ENCODE data around the gene ZNF232. TPM values are rescaled to one million over a fixed set of nuclear protein-coding genes. Genes with fewer than 3 reads are reported as not detected.

The ZNF232 gene
- total and polyA plus RNA-seq, 2 of the 13 experiments (the other 11 are each of a cell fraction or from before 2014, with no cell fraction given) = 7.8 to 28.7 TPM

DNA sequence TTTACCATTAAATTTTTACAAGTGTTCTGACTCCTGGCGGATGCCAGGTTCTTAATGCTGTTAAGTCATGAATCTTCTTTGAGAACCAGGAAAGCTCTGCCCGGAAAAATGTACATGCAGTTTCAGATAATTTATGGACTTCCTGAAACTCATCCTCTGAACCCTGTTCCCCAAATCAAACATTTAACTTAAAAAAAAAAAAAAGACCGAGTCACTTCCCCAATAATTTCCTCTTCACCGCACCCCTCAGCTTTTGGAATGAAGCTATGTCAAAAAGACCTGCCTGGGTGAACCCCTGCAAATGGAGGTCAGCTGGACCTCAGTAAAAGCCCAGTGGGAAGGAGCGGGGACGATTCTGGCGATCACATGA lies 15.0 kb downstream of the ZNF232 start:
- Histone ChIP-seq H3K79me2 (ENCODE audit: insufficient read depth, low read length) (no peaks in the 10 kb centered on the region), H3K36me3 (replicated peaks in 1 of 2; ENCODE audit: control insufficient read depth in 1 of 2, insufficient read depth in 2 of 2, low read length in 2 of 2) (no peaks in the 10 kb centered on the region), H3K9ac (ENCODE audit: insufficient read depth, low read depth, low read length) (no peak overlapping the region), H3K4me3 (replicated peaks in 1 of 3; ENCODE audit: insufficient read depth in 1 of 3, low read depth in 2 of 3, low read length in 3 of 3) (no peak overlapping the region), H3K27ac (ENCODE audit: extremely low read length, insufficient read depth, low read length) (no peak overlapping the region), H3K9me3 (ENCODE audit: low read length) (peaks cover 49% of the 10 kb centered on the region), H2AFZ (ENCODE audit: low read length) (no peak overlapping the region), H3K4me2 (ENCODE audit: low read depth, low read length) (no peak overlapping the region), H4K20me1 (ENCODE audit: insufficient read depth, low read length) (no peaks in the 10 kb centered on the region), H3K27me3 (ENCODE audit: control insufficient read depth in 1 of 2, insufficient read depth in 2 of 2, low read length in 2 of 2) (peaks cover 0 to 1% of the 10 kb centered on the region in 2 experiments; a peak in 2 of 5 replicates), H3K4me1 (ENCODE audit: insufficient read depth, low read length) (no peaks in the 10 kb centered on the region)
- DNase-seq (ENCODE audit: low spot score) (no peak), ATAC-seq (no peak), FAIRE-seq (no peak)
- no TSS peak for BruUV-seq (replicated peaks)
- TF ChIP-seq RFX5 (IDR thresholded peaks at IDR 0.05; ENCODE audit: low read depth, low read length) (no peak), SOX5 (CRISPR knock-in tag; IDR thresholded peaks at IDR 0.05; ENCODE audit: borderline replicate concordance) (no peak), HHEX (CRISPR knock-in tag; IDR thresholded peaks at IDR 0.05) (no peak), NONO (IDR thresholded peaks at IDR 0.05) (no peak), NONO (CRISPR knock-in tag; conservative IDR thresholded peaks at IDR 0.05) (no peak), DNMT3B (CRISPR knock-in tag; conservative IDR thresholded peaks at IDR 0.05) (no peak), FOXJ3 (CRISPR knock-in tag; IDR thresholded peaks at IDR 0.05; ENCODE audit: borderline replicate concordance) (no peak), SP1 (IDR thresholded peaks at IDR 0.05) (no peak), SP1 (CRISPR knock-in tag; IDR thresholded peaks at IDR 0.05) (no peak), TBP (CRISPR knock-in tag; IDR thresholded peaks at IDR 0.05) (no peak), TGIF2 (CRISPR knock-in tag; IDR thresholded peaks at IDR 0.05) (no peak), ZNF616 (CRISPR knock-in tag; IDR thresholded peaks at IDR 0.05; ENCODE audit: low read depth) (no peak)
- TF ChIP-seq, protein P1, sequence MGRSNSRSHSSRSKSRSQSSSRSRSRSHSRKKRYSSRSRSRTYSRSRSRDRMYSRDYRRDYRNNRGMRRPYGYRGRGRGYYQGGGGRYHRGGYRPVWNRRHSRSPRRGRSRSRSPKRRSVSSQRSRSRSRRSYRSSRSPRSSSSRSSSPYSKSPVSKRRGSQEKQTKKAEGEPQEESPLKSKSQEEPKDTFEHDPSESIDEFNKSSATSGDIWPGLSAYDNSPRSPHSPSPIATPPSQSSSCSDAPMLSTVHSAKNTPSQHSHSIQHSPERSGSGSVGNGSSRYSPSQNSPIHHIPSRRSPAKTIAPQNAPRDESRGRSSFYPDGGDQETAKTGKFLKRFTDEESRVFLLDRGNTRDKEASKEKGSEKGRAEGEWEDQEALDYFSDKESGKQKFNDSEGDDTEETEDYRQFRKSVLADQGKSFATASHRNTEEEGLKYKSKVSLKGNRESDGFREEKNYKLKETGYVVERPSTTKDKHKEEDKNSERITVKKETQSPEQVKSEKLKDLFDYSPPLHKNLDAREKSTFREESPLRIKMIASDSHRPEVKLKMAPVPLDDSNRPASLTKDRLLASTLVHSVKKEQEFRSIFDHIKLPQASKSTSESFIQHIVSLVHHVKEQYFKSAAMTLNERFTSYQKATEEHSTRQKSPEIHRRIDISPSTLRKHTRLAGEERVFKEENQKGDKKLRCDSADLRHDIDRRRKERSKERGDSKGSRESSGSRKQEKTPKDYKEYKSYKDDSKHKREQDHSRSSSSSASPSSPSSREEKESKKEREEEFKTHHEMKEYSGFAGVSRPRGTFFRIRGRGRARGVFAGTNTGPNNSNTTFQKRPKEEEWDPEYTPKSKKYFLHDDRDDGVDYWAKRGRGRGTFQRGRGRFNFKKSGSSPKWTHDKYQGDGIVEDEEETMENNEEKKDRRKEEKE (IDR thresholded peaks at IDR 0.05) = no peak
- TF ChIP-seq, protein P2, sequence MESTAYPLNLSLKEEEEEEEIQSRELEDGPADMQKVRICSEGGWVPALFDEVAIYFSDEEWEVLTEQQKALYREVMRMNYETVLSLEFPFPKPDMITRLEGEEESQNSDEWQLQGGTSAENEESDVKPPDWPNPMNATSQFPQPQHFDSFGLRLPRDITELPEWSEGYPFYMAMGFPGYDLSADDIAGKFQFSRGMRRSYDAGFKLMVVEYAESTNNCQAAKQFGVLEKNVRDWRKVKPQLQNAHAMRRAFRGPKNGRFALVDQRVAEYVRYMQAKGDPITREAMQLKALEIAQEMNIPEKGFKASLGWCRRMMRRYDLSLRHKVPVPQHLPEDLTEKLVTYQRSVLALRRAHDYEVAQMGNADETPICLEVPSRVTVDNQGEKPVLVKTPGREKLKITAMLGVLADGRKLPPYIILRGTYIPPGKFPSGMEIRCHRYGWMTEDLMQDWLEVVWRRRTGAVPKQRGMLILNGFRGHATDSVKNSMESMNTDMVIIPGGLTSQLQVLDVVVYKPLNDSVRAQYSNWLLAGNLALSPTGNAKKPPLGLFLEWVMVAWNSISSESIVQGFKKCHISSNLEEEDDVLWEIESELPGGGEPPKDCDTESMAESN (CRISPR knock-in tag; conservative IDR thresholded peaks at IDR 0.05) = no peak
- TF ChIP-seq, protein P3, sequence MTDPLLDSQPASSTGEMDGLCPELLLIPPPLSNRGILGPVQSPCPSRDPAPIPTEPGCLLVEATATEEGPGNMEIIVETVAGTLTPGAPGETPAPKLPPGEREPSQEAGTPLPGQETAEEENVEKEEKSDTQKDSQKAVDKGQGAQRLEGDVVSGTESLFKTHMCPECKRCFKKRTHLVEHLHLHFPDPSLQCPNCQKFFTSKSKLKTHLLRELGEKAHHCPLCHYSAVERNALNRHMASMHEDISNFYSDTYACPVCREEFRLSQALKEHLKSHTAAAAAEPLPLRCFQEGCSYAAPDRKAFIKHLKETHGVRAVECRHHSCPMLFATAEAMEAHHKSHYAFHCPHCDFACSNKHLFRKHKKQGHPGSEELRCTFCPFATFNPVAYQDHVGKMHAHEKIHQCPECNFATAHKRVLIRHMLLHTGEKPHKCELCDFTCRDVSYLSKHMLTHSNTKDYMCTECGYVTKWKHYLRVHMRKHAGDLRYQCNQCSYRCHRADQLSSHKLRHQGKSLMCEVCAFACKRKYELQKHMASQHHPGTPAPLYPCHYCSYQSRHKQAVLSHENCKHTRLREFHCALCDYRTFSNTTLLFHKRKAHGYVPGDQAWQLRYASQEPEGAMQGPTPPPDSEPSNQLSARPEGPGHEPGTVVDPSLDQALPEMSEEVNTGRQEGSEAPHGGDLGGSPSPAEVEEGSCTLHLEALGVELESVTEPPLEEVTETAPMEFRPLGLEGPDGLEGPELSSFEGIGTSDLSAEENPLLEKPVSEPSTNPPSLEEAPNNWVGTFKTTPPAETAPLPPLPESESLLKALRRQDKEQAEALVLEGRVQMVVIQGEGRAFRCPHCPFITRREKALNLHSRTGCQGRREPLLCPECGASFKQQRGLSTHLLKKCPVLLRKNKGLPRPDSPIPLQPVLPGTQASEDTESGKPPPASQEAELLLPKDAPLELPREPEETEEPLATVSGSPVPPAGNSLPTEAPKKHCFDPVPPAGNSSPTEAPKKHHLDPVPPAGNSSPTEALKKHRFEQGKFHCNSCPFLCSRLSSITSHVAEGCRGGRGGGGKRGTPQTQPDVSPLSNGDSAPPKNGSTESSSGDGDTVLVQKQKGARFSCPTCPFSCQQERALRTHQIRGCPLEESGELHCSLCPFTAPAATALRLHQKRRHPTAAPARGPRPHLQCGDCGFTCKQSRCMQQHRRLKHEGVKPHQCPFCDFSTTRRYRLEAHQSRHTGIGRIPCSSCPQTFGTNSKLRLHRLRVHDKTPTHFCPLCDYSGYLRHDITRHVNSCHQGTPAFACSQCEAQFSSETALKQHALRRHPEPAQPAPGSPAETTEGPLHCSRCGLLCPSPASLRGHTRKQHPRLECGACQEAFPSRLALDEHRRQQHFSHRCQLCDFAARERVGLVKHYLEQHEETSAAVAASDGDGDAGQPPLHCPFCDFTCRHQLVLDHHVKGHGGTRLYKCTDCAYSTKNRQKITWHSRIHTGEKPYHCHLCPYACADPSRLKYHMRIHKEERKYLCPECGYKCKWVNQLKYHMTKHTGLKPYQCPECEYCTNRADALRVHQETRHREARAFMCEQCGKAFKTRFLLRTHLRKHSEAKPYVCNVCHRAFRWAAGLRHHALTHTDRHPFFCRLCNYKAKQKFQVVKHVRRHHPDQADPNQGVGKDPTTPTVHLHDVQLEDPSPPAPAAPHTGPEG (CRISPR knock-in tag; IDR thresholded peaks at IDR 0.05) = no peak
- CTCF ChIA-PET (ENCODE audit: low intra/inter-chr PET ratio, low total read pairs) = no interaction called here
- in situ Hi-C loops (cut with HindIII; ENCODE audit: extremely low pct_ligation_motif_present, low pct_unique_long_range_greater_than_20kb) (no loop called here), intact Hi-C loops (cut with micrococcal nuclease; ENCODE audit: unreplicated experiment) (no loop called here)
- POLR2A ChIA-PET = no interaction called here
- 61% methylated on average over 7 of the region's 7 CpGs for WGBS (ENCODE audit: low lambda C conversion rate)
